NT2/D1 (cell line): Measurements from ENCODE around the gene PHACTR2.
"Not testable (repeated sequence)": the region's sequence is repeated elsewhere in the genome, so short reads cannot be mapped to it uniquely, and the experiment has no call there.

ENCODE experiments used
- DNase-seq: peaks from one replicate; pipeline ENCODE4 v3.0.0-alpha.2; 2011; ENCODE audit warnings: low read depth, low spot score
- H3K27me3 ChIP-seq: 2 replicates; pipeline ENCODE4 v1.6.0; 2011; ENCODE audit warnings: mild to moderate bottlenecking; ENCODE audit not compliant: insufficient read length, insufficient read depth
- H3K36me3 ChIP-seq: 2 replicates; pipeline ENCODE4 v1.6.1; 2011; ENCODE audit warnings: mild to moderate bottlenecking, low read length, mixed read lengths; ENCODE audit not compliant: insufficient read depth, insufficient read length
- H3K4me1 ChIP-seq: 2 replicates; pipeline ENCODE4 v1.5.1; 2011; ENCODE audit not compliant: insufficient read depth, insufficient read length
- H3K4me3 ChIP-seq: 2 replicates; pipeline ENCODE4 v1.5.1; 2011; ENCODE audit warnings: low read depth; ENCODE audit not compliant: insufficient read length
- H3K9ac ChIP-seq: 2 replicates; pipeline ENCODE4 v1.6.0; 2011; ENCODE audit warnings: low read depth; ENCODE audit not compliant: insufficient read length
- H3K9me3 ChIP-seq: 2 replicates; pipeline ENCODE4 v1.5.1; 2011; ENCODE audit warnings: mild to moderate bottlenecking, low read length; ENCODE audit not compliant: insufficient read depth
- SUZ12 ChIP-seq: IDR thresholded peaks from 2 replicates; pipeline ENCODE4 v1.6.1; 2011; ENCODE audit not compliant: insufficient read length, insufficient read depth; ENCODE audit errors: extremely low read depth
- YY1 ChIP-seq: IDR thresholded peaks from 2 replicates; pipeline ENCODE4 v1.6.1; 2011; ENCODE audit not compliant: insufficient read length, insufficient read depth
- ZNF274 ChIP-seq: IDR thresholded peaks from 2 replicates; pipeline ENCODE4 v1.6.1; 2011; ENCODE audit warnings: mild to moderate bottlenecking, low read depth, low read length

The PHACTR2 gene

DNA sequence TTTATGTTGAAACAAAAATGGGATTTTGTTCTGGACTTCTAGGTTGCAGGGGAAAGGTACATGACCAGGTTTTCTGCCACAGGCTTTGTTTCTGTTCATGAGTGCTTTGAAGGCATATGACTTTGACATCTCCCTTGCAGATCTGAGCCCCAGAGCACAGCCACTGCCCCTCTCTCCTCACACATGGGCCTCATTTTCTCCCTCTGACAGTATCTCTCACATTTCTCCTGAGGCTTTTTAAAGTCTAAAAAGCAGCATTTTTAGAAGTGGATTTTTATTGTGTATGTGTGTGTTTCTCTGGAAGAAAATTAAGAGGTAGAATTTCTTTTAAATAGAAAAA lies 115.5 kb downstream of the PHACTR2 start:
- no peaks in the 10 kb centered on the region for H3K4me1 ChIP-seq
- H3K36me3 ChIP-seq, result peaks cover 15% of the 10 kb centered on the region
- DNase-seq, result no peak
- H3K4me3 ChIP-seq, result no peak overlapping the region
- no peak overlapping the region for H3K9ac ChIP-seq
- TF ChIP-seq SUZ12 (no peak), YY1 (no peak), ZNF274 (no peak)
- peaks cover 9% of the 10 kb centered on the region; the same call in 1 of the 2 replicates for H3K9me3 ChIP-seq
- H3K27me3 ChIP-seq, result no peaks in the 10 kb centered on the region

DNA sequence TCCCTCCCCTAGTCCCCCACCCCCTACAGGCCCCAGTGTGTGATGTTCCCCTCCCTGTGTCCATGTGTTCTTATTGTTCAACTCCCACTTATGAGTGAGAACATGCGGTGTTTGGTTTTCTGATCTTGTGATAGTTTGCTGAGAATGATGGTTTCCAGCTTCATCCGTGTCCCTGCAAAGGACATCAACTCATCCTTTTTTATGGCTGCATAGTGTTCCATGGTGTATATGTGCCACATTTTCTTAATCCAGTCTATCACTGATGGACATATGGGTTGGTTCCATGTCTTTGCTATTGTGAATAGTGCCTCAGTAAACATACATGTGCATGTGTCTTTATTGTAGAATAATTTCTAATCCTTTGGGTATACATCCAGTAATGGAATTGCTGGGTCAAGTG lies 118.8 kb downstream of the PHACTR2 start:
- H3K9me3 ChIP-seq, DNase-seq, H3K9ac ChIP-seq, H3K4me1 ChIP-seq, H3K36me3 ChIP-seq, H3K4me3 ChIP-seq, H3K27me3 ChIP-seq: not testable (repeated sequence)

DNA sequence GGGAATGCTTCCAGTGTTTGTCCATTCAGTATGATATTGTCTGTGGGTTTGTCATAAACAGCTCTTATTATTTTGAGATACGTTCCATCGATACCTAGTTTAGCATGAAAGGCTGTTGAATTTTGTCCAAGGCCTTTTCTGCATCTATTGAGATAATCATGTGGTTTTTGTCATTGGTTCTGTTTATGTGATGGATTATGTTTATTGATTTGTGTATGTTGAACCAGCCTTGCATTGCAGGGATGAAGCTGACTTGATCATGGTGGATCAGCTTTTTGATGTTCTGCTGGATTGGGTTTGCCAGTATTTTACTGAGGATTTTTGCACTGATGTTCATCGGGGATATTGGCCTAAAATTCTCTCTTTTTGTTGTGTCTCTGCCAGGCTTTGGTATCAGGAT lies 120.7 kb downstream of the PHACTR2 start:
- not testable (repeated sequence) for H3K27me3 ChIP-seq, DNase-seq, H3K36me3 ChIP-seq, H3K9ac ChIP-seq, H3K4me1 ChIP-seq, H3K4me3 ChIP-seq, H3K9me3 ChIP-seq

DNA sequence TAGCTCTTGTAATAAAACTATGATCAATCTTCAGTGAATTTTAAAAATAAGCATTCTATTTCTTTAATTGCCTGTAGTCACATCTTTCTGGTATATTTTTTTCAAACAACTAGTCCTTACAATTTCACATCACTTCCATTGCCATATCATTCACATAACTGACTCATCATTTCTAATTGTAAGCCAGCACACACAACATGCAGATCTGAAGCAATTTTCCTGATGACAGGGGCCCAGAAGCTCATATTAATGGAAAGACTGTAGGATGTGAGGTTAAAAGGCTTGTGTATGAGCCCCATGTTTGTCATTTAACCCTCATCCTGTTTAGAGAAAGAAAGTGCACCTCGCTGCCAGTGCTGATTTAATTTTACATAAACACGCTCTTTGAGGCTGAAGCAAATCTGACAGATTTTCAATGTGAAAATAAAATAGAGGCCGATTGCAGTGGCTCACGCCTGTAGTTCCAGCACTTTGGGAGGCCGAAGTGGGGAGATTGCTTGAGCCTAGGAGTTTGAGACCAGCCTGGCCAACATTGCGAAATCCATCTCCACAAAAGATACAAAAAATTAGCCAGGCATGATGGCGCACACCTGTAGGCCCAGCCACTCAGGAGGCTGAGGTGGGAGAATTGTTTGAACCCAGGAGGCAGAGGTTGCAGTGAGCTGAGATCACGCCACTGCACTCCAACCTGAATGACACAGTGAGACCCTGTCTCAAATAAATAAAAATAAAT lies 125.2 kb downstream of the PHACTR2 start:
- no peak for DNase-seq
- Histone ChIP-seq H3K9me3 (no peaks in the 10 kb centered on the region), H3K27me3 (no peaks in the 10 kb centered on the region)

DNA sequence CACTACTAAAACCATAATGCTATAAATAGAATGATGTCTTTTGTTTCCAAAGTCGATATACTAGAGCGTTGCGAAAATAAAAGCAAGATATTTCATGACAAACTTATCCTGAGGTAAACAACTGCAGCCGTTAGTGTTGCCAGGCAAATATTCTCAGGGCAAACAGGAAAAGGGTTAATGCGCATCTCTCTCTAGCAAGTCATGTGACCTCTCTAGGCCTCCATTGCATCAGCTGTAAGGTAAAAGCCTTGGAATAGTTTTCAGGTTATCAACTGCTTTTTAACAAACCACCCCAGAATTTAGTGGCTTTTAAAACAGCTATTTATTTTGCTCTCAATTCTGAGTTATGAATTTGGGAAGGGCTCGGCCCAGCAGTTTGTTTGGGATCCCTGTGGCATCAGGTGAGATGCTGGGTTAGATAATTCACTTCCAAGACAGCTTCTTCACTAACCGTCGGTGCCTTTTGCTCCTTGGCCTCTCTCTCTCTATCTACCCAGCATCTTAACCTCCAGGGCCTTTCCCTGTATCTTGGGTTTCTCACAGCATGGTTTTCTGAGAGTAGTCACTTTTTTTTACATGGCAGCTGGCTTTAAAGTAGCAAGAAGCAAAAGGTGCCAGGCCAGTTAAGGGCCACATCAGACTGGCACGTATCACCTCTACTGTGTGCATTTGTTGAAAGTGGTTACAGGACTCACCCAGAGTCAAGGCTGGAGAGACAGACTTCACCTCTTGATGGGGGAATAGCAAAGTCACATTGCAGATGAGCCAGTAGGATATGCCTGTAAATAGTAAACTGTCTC lies 126.2 kb downstream of the PHACTR2 start:
- Histone ChIP-seq H3K4me1 (no peaks in the 10 kb centered on the region), H3K9me3 (no peaks in the 10 kb centered on the region), H3K4me3 (no peak overlapping the region), H3K9ac (no peak overlapping the region), H3K36me3 (peaks cover 10% of the 10 kb centered on the region), H3K27me3 (no peaks in the 10 kb centered on the region)
- peak; percentile 15 for DNase-seq
- TF ChIP-seq ZNF274, result no peak
- TF ChIP-seq YY1, result no peak
- no peak for TF ChIP-seq SUZ12

More for the DNA sequence above, 125.2 kb downstream of the PHACTR2 start:
- no peak for TF ChIP-seq YY1
- no peak for TF ChIP-seq SUZ12
- TF ChIP-seq ZNF274, result no peak
- no peaks in the 10 kb centered on the region for H3K4me1 ChIP-seq
- peaks cover 6% of the 10 kb centered on the region for H3K36me3 ChIP-seq
- H3K4me3 ChIP-seq, result no peak overlapping the region
- no peak overlapping the region for H3K9ac ChIP-seq

DNA sequence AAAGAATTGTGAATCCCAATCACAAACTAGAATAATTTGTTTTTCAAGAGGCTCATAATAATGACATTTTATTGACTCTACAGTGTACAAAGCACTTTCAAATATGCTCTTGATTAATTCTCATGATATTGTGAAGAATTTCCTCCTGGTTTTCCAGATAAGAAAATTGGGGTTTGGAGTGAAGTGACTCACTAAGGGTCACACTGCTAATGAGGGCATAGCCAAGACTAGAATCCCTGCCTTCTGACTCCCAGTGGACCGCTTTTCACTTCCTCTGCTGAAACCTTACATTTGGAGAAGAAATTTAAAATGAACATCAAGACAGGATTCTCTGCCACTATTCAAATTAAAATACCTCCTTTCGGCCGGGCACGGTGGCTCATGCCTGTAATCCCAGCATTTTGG lies 127.1 kb downstream of the PHACTR2 start:
- no peaks in the 10 kb centered on the region for H3K27me3 ChIP-seq
- no peaks in the 10 kb centered on the region for H3K4me1 ChIP-seq
- no peak overlapping the region for H3K9ac ChIP-seq
- peaks cover 10% of the 10 kb centered on the region for H3K36me3 ChIP-seq
- TF ChIP-seq SUZ12, result no peak
- TF ChIP-seq ZNF274, result no peak
- TF ChIP-seq YY1, result no peak
- DNase-seq, result no peak
- H3K4me3 ChIP-seq, result no peak overlapping the region
- no peaks in the 10 kb centered on the region for H3K9me3 ChIP-seq

DNA sequence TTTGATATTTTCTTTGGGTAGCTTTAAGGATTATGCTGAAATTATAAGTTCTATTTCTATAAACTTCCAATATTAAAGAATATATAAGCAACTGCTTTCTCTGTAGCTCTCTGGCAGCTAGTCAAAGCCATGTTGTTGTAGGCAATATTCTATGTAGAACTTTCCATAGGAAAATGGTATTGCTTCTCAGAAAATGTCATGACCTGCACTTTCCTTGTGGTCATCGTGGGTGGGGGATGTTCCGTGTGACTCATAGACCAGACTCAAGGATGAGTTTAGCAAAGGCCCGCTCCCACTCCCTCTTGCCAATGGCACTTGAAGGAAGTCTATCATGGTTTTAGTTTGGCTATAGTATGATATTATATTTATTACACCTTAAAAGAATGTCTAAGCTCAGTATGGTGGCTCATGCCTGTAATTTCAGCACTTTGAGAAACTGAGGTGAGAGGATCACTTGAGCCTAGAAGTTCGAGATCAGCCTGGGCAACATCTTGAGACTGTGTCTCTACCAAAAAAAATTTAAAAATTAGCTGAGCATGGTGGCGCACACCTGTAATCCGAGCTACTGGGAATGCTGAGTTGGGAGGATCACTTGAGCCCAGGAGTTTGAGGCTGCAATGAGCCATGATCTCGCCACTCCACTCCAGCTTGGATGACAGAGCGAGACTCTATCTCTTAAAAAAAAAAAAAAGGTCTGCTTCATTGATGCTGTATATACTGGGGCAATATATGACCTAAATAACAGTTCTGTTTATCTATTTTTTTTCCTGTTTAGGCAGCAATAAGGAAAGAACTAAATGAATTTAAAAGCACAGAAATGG lies 128.7 kb downstream of the PHACTR2 start:
- no peaks in the 10 kb centered on the region for H3K4me1 ChIP-seq
- TF ChIP-seq ZNF274 (no peak), SUZ12 (no peak), YY1 (no peak)
- no peak overlapping the region for H3K9ac ChIP-seq
- H3K36me3 ChIP-seq, result peaks cover 10% of the 10 kb centered on the region
- H3K4me3 ChIP-seq, result no peak overlapping the region
- H3K27me3 ChIP-seq, result no peaks in the 10 kb centered on the region
- DNase-seq, result no peak
- no peaks in the 10 kb centered on the region for H3K9me3 ChIP-seq
